ENCODE measurements around the gene SHB. TPM values are rescaled to one million over a fixed set of nuclear protein-coding genes. Genes with fewer than 3 reads are reported as not detected.
A peak's percentile ranks its signal among the peaks of the same experiment; 100 is the strongest.

SHB gene
- total RNA-seq, 1 donor from 2014 or later, result 16.7 TPM

GRCh38 chr9:37953775-37954437 is 115.1 kb downstream of the SHB start:
- H3K4me1 Mint-ChIP-seq (ENCODE audit: unreplicated experiment), result peaks cover 61% of the 10 kb centered on the region
- H3K27ac Mint-ChIP-seq (ENCODE audit: unreplicated experiment), result peak overlapping the region; percentile 63
- no peak overlapping the region for H3K4me3 Mint-ChIP-seq (ENCODE audit: unreplicated experiment)
- H3K27me3 Mint-ChIP-seq (ENCODE audit: unreplicated experiment), result no peaks in the 10 kb centered on the region
- no peaks in the 10 kb centered on the region for H3K9me3 Mint-ChIP-seq (ENCODE audit: unreplicated experiment)
- DNase-seq (ENCODE audit: extremely low spot score, unreplicated experiment), result no peak
- TF ChIP-seq, protein P1, sequence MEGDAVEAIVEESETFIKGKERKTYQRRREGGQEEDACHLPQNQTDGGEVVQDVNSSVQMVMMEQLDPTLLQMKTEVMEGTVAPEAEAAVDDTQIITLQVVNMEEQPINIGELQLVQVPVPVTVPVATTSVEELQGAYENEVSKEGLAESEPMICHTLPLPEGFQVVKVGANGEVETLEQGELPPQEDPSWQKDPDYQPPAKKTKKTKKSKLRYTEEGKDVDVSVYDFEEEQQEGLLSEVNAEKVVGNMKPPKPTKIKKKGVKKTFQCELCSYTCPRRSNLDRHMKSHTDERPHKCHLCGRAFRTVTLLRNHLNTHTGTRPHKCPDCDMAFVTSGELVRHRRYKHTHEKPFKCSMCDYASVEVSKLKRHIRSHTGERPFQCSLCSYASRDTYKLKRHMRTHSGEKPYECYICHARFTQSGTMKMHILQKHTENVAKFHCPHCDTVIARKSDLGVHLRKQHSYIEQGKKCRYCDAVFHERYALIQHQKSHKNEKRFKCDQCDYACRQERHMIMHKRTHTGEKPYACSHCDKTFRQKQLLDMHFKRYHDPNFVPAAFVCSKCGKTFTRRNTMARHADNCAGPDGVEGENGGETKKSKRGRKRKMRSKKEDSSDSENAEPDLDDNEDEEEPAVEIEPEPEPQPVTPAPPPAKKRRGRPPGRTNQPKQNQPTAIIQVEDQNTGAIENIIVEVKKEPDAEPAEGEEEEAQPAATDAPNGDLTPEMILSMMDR (IDR thresholded peaks at IDR 0.05), result no peak
- H3K36me3 Mint-ChIP-seq (ENCODE audit: unreplicated experiment), result peaks cover 28% of the 10 kb centered on the region

DNA sequence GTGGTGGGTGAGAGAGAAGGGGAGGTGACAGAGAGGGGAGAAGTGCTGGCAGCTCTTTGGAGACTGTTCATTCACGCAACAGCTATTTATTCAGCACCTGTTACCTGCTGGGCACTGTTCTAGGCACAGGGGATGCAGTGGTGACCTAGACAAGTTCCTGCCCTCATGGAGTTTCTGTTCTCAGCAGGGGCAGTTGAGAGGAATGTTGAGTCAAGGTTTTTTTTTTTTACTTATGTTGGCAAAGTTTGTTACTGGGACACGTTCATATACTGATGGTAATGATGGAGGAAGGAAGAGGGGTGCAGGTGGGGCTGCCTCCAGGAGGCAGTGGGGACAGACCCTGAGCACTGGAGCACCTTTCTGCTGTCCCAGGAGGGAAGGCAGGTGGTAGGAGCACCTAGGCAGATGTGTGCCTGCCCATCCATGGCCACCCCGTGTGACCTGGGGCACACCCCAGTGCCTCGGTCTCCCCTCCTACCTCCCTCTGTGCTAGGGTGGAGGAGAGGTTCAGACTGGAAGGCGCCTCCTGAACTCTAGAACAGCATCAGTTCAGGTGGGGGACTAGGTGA is 115.7 kb downstream of the SHB start:
- Mint-ChIP-seq H3K4me1 (ENCODE audit: unreplicated experiment) (peaks cover 61% of the 10 kb centered on the region), H3K36me3 (ENCODE audit: unreplicated experiment) (peaks cover 28% of the 10 kb centered on the region), H3K4me3 (ENCODE audit: unreplicated experiment) (no peak overlapping the region), H3K27ac (ENCODE audit: unreplicated experiment) (peak overlapping the region; percentile 63), H3K27me3 (ENCODE audit: unreplicated experiment) (no peaks in the 10 kb centered on the region), H3K9me3 (ENCODE audit: unreplicated experiment) (no peaks in the 10 kb centered on the region)
- no peak for DNase-seq (ENCODE audit: extremely low spot score, unreplicated experiment)
- TF ChIP-seq, protein P1 (IDR thresholded peaks at IDR 0.05), result no peak

DNA sequence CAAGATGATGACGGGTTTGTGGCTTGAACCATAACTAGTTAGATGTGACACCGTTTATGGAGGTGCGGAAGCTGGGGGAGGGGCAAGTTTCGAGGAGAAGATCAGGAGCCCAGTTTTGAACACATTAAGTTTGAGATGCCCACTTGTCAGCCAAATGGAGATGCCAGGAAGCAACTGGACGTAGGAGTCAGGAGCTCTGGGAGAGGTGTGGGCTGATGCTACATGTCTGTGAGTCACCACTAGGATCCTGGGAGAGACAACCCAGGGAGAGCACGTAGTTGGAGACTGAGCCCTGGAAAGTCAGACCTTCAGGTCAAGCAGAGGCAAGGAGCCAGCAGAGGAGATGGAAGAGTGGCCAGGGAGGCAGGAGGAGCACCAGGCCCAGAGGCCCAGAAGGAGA is 116.3 kb downstream of the SHB start:
- Mint-ChIP-seq H3K4me3 (ENCODE audit: unreplicated experiment) (no peak overlapping the region), H3K4me1 (ENCODE audit: unreplicated experiment) (peaks cover 66% of the 10 kb centered on the region), H3K9me3 (ENCODE audit: unreplicated experiment) (no peaks in the 10 kb centered on the region), H3K36me3 (ENCODE audit: unreplicated experiment) (peaks cover 28% of the 10 kb centered on the region), H3K27me3 (ENCODE audit: unreplicated experiment) (no peaks in the 10 kb centered on the region), H3K27ac (ENCODE audit: unreplicated experiment) (peak overlapping the region; percentile 63)
- TF ChIP-seq, protein P1 (IDR thresholded peaks at IDR 0.05), result no peak
- DNase-seq (ENCODE audit: extremely low spot score, unreplicated experiment), result no peak

GRCh38 chr9:37951671-37952449 is 117.2 kb downstream of the SHB start:
- Mint-ChIP-seq H3K36me3 (ENCODE audit: unreplicated experiment) (peaks cover 32% of the 10 kb centered on the region), H3K9me3 (ENCODE audit: unreplicated experiment) (no peaks in the 10 kb centered on the region), H3K27ac (ENCODE audit: unreplicated experiment) (peak overlapping the region; percentile 17), H3K4me3 (ENCODE audit: unreplicated experiment) (no peak overlapping the region), H3K4me1 (ENCODE audit: unreplicated experiment) (peaks cover 66% of the 10 kb centered on the region), H3K27me3 (ENCODE audit: unreplicated experiment) (no peaks in the 10 kb centered on the region)
- DNase-seq (ENCODE audit: extremely low spot score, unreplicated experiment), result no peak
- TF ChIP-seq, protein P1 (IDR thresholded peaks at IDR 0.05), result no peak

GRCh38 chr9:37950561-37950960 is 118.5 kb downstream of the SHB start:
- H3K4me3 Mint-ChIP-seq (ENCODE audit: unreplicated experiment), result no peak overlapping the region
- H3K4me1 Mint-ChIP-seq (ENCODE audit: unreplicated experiment), result peaks cover 76% of the 10 kb centered on the region
- H3K36me3 Mint-ChIP-seq (ENCODE audit: unreplicated experiment), result peaks cover 30% of the 10 kb centered on the region

More at GRCh38 chr9:37950561-37950960, 118.5 kb downstream of the SHB start:
- no peaks in the 10 kb centered on the region for H3K9me3 Mint-ChIP-seq (ENCODE audit: unreplicated experiment)
- H3K27ac Mint-ChIP-seq (ENCODE audit: unreplicated experiment), result peak overlapping the region; percentile 17
- TF ChIP-seq, protein P1 (IDR thresholded peaks at IDR 0.05), result no peak
- no peak for DNase-seq (ENCODE audit: extremely low spot score, unreplicated experiment)
- H3K27me3 Mint-ChIP-seq (ENCODE audit: unreplicated experiment), result no peaks in the 10 kb centered on the region

All from osteocyte (in vitro differentiated cells).